ENCODE measurements around the gene FRMD7.
"Not testable (repeated sequence)": the region's sequence is repeated elsewhere in the genome, so short reads cannot be mapped to it uniquely, and the experiment has no call there.

The FRMD7 gene

GRCh38 chrX:132165005-132165404 is 37.2 kb upstream of the FRMD7 start:
- TF ChIP-seq REST (IDR thresholded peaks at IDR 0.05; ENCODE audit: insufficient replicate concordance, low read depth): no peak
- no peak for TF ChIP-seq GABPA (IDR thresholded peaks at IDR 0.05; ENCODE audit: low read depth)
- no peak for TF ChIP-seq CTCF (IDR thresholded peaks at IDR 0.05; ENCODE audit: insufficient read depth, low read length)
- TF ChIP-seq SPI1 (IDR thresholded peaks at IDR 0.05; ENCODE audit: borderline replicate concordance, low read depth): no peak
- TF ChIP-seq POLR2AphosphoS5 (IDR thresholded peaks at IDR 0.05; ENCODE audit: low read depth): no peak
- no peak overlapping the region for H3K27ac ChIP-seq (replicated peaks)
- no peak for DNase-seq (ENCODE audit: low read depth in 1 of 2, low spot score in 1 of 2)
- H3K4me3 ChIP-seq (replicated peaks; ENCODE audit: insufficient read depth, low read length): no peak overlapping the region
- H3K27me3 ChIP-seq (ENCODE audit: insufficient read depth, poor library complexity, severe bottlenecking): no peaks in the 10 kb centered on the region

GRCh38 chrX:132163094-132163493 is 35.3 kb upstream of the FRMD7 start:
- H3K4me3 ChIP-seq (replicated peaks; ENCODE audit: insufficient read depth, low read length); H3K27ac ChIP-seq (replicated peaks); H3K27me3 ChIP-seq (ENCODE audit: insufficient read depth, poor library complexity, severe bottlenecking); DNase-seq (ENCODE audit: low read depth in 1 of 2, low spot score in 1 of 2): not testable (repeated sequence)

GRCh38 chrX:132153166-132153565 is 25.3 kb upstream of the FRMD7 start:
- Histone ChIP-seq H3K27ac (replicated peaks) (no peak overlapping the region), H3K4me3 (replicated peaks; ENCODE audit: insufficient read depth, low read length) (no peak overlapping the region)

More at GRCh38 chrX:132153166-132153565, 25.3 kb upstream of the FRMD7 start:
- TF ChIP-seq REST (IDR thresholded peaks at IDR 0.05; ENCODE audit: insufficient replicate concordance, low read depth) (no peak), CTCF (IDR thresholded peaks at IDR 0.05; ENCODE audit: insufficient read depth, low read length) (no peak), POLR2AphosphoS5 (IDR thresholded peaks at IDR 0.05; ENCODE audit: low read depth) (no peak), SPI1 (IDR thresholded peaks at IDR 0.05; ENCODE audit: borderline replicate concordance, low read depth) (no peak)
- DNase-seq (ENCODE audit: low read depth in 1 of 2, low spot score in 1 of 2): no peak
- no peaks in the 10 kb centered on the region for H3K27me3 ChIP-seq (ENCODE audit: insufficient read depth, poor library complexity, severe bottlenecking)
